NT2/D1 (cell line): ENCODE measurements around the gene HYOU1.

Source experiments
- SUZ12 ChIP-seq: IDR thresholded peaks from 2 replicates; pipeline ENCODE4 v1.6.1; 2011; ENCODE audit not compliant: insufficient read length, insufficient read depth; ENCODE audit errors: extremely low read depth
- YY1 ChIP-seq: IDR thresholded peaks from 2 replicates; pipeline ENCODE4 v1.6.1; 2011; ENCODE audit not compliant: insufficient read length, insufficient read depth
- ZNF274 ChIP-seq: IDR thresholded peaks from 2 replicates; pipeline ENCODE4 v1.6.1; 2011; ENCODE audit warnings: mild to moderate bottlenecking, low read depth, low read length

DNA sequence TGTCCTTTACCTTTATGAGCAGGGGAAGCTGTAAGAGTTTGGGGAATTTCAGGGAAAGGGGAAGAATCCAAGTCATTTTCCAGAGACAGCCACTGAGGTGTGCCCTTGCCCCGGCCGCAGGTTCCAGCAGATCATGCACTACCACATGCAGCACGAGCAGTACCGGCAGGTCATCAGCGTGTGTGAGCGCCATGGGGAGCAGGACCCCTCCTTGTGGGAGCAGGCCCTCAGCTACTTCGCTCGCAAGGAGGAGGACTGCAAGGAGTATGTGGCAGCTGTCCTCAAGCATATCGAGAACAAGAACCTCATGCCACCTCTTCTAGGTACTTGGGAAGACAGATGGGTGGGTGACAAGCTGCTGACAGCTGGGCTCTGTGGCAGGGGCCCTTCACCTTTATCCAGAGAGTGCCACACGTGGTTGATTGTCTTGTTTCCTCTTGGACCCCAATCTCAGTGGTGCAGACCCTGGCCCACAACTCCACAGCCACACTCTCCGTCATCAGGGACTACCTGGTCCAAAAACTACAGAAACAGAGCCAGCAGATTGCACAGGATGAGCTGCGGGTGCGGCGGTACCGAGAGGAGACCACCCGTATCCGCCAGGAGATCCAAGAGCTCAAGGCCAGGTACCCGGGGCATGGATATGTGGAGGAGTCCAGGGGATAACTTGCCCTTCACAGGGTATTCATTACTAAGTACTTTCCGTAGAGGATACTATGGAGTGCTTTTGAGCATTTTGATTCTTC is 21.8 kb upstream of the HYOU1 start:
- TF ChIP-seq YY1: no peak
- no peak for TF ChIP-seq SUZ12
- no peak for TF ChIP-seq ZNF274
